ENCODE results near the gene ALOXE3. TPM values are rescaled to one million over a fixed set of nuclear protein-coding genes. Genes with fewer than 3 reads are reported as not detected.
A peak's percentile ranks its signal among the peaks of the same experiment; 100 is the strongest.

ALOXE3 gene
- total and polyA plus RNA-seq, 4 donors, result not detected

DNA sequence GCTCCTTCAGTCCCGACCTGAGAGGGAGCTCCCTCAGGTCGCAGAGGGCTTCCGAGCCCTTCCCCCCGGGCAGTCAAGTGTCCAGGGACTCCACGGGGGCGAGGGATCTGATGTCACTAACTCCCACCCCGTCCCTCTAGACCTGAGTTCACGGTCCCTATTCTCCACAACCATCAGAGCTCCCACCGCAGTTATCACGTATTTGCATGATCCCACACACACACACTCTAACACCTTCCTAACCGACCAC is 37.6 kb upstream of the ALOXE3 start:
- Histone ChIP-seq H3K36me3 (ENCODE audit: control insufficient read depth in 1 of 2, insufficient read depth in 2 of 2, low read length in 1 of 2) (no peaks in the 10 kb centered on the region), H3K9me3 (ENCODE audit: control insufficient read depth, low read length) (no peaks in the 10 kb centered on the region), H3K4me3 (ENCODE audit: low read length in 2 of 2) (peak overlapping the region; percentile 78 to 81), H3K27me3 (ENCODE audit: control insufficient read depth in 1 of 2, insufficient read depth in 2 of 2, low read length in 1 of 2) (no peaks in the 10 kb centered on the region), H3K4me1 (ENCODE audit: control insufficient read depth in 1 of 2, insufficient read depth in 2 of 2, low read length in 2 of 2) (no peaks in the 10 kb centered on the region), H3K27ac (ENCODE audit: low read depth in 1 of 2, low read length in 2 of 2) (peak overlapping the region; percentile 99)
- DNase-seq (no peak), ATAC-seq (ENCODE audit: low FRiP score) (no peak)
- intact Hi-C loops (cut with DNase I), result loop anchor here in 1 of 2 donors (10.0 kb wide), 1 partner anchor 471 kb away; the partner anchor contains the start of genes TP53 and WRAP53
- 1% methylated on average over 11 of the region's 11 CpGs for WGBS, 2 donors

DNA sequence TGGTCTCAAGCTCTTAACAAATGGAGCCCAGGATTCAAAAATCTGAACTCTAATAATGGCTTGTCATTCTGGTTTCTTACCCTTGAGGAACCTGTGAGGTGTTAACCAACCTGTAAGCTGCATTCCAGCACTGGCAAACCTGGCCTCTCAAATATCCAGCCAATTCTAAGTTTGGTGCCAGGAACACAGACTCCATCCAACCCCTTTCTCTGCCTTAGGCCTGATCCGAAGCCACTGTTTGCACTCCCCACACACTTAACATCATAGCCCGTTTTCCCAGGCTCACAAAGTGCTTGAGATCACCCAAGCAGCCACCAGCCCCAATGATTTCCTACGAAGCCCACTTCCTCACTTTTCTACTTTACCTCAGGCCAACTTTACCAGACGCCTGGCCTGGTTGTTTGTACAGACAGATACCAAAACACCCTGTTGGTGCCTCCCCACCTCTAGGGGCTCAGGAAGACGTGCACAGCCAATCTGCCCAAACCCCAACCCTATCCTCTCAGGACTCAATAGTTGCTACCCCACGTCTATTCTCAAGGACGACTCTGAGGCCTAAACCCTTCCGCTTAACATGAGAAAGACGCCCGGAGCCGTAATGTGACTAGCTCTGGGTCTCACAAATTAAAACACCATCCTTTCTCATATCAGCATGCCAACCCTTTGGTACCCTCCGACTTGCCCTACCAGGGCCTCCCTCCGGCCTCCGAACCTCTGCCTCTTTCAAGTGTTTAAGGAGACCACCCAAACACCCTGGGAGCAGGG is 37.1 kb upstream of the ALOXE3 start:
- Histone ChIP-seq H3K36me3 (ENCODE audit: control insufficient read depth in 1 of 2, insufficient read depth in 2 of 2, low read length in 1 of 2) (no peaks in the 10 kb centered on the region), H3K4me1 (ENCODE audit: control insufficient read depth in 1 of 2, insufficient read depth in 2 of 2, low read length in 2 of 2) (no peaks in the 10 kb centered on the region), H3K9me3 (ENCODE audit: control insufficient read depth, low read length) (no peaks in the 10 kb centered on the region), H3K4me3 (ENCODE audit: low read length in 2 of 2) (peak overlapping the region; percentile 78 to 81), H3K27ac (ENCODE audit: low read depth in 1 of 2, low read length in 2 of 2) (peak overlapping the region; percentile 99), H3K27me3 (ENCODE audit: control insufficient read depth in 1 of 2, insufficient read depth in 2 of 2, low read length in 1 of 2) (no peaks in the 10 kb centered on the region)
- 2 to 5% methylated on average over 14 of the region's 14 CpGs for WGBS, 2 donors
- intact Hi-C loops (cut with DNase I), result loop anchor here in 1 of 2 donors (10.0 kb wide), 1 partner anchor 471 kb away; the partner anchor contains the start of genes TP53 and WRAP53
- ATAC-seq (ENCODE audit: low FRiP score) (no peak), DNase-seq (peak; percentile 44 to 83)

DNA sequence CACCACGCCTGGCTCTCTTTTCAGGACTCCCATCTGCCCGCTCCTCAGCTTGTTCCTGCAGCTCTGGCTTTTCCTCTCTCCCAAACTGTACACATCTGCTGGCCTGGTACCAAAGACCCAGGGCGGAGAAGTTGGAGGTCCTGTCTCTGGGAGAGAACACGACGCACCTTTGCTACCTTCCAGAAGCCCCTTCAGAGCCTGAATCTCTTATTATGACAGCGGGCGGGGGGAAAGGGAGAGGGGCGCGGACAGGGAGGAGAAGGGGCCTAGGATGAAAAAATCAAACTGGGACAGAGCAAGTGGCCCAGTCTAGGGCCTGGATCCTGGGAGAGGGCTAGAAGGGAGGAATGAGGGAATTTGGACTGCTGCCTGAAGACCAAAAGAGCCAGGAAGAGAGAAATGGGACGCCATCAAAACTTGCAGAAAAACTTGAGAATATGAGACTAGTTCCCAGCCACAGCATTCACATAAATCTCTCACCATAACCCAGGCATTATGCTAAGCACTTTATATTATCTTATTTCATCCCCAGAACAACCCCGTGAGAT is 36.4 kb upstream of the ALOXE3 start:
- intact Hi-C loops (cut with DNase I), result loop anchor here in 1 of 2 donors (5.0 to 10.0 kb wide), 2 partner anchors 470 to 582 kb away; partner anchors contain the start of genes TP53 and WRAP53
- WGBS, 2 donors, result 9 to 10% methylated on average over 11 of the region's 11 CpGs
- Histone ChIP-seq H3K27me3 (ENCODE audit: control insufficient read depth in 1 of 2, insufficient read depth in 2 of 2, low read length in 1 of 2) (no peaks in the 10 kb centered on the region), H3K4me3 (ENCODE audit: low read length in 2 of 2) (peak overlapping the region; percentile 78 to 81), H3K4me1 (ENCODE audit: control insufficient read depth in 1 of 2, insufficient read depth in 2 of 2, low read length in 2 of 2) (no peaks in the 10 kb centered on the region), H3K36me3 (ENCODE audit: control insufficient read depth in 1 of 2, insufficient read depth in 2 of 2, low read length in 1 of 2) (peaks cover 0 to 6% of the 10 kb centered on the region in 2 donors), H3K9me3 (ENCODE audit: control insufficient read depth, low read length) (no peaks in the 10 kb centered on the region), H3K27ac (ENCODE audit: low read depth in 1 of 2, low read length in 2 of 2) (peak overlapping the region; percentile 99)
- DNase-seq (no peak), ATAC-seq (ENCODE audit: low FRiP score) (no peak)

DNA sequence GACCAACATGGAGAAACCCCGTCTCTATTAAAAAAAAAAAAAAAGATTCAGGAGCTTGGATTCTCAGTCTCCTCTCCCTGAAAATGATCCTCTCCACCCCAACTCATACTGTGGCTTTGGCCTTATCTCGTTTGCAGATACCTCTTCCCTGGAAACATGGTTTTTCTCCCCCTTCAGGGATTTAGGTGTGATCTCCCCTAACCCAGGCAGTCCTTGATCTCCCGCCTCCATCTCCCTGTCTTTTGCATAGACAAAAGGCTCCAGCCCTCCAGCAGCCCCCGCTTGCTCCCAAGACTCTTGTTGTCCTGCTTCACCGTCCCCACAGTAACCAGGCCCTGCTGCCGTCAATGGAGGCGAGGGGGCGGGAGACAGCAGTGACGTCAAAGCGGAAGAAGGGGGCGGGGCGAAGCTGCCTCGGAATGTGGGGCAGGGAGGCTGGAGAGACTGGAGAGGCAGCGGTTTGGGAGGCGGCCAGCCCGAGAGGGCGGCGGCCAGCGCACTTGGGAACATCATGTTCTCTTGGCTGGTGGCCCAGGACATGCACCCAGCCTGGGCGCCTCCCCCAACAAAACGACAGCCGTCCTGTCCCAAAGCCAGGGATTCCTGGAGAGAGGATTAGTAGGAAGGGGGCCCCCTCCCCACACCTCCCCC is 35.8 kb upstream of the ALOXE3 start:
- intact Hi-C loops (cut with DNase I), result loop anchor here in 1 of 2 donors (5.0 to 10.0 kb wide), 2 partner anchors 469 to 582 kb away; partner anchors contain the start of genes TP53 and WRAP53
- peak; percentile 71 for ATAC-seq (ENCODE audit: low FRiP score)

DNA sequence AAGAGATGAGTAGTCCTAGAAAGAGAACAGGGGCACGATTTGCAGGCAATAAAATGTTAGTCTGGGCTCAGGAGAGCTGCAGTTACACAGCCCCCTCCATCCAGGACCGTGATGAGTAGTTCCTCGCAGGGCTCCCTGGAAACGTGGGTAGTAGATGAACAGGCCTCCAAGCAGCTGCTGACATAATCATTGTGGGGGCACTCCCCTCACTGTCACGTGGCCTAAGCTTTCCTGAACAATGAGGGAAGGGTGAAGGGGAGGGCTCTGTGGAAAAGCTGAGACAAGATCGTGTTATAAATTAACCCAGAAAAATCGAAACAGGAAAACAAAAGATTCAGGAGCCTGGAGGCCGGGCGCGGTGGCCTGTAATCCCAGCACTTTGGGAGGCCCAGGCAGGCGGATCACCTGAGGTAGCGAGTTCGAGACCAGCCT is 35.2 kb upstream of the ALOXE3 start:
- peak; percentile 6 for ATAC-seq (ENCODE audit: low FRiP score)
- no peaks in the 10 kb centered on the region for H3K9me3 ChIP-seq (ENCODE audit: control insufficient read depth, low read length)
- DNase-seq, result peak; percentile 90 to 91
- WGBS, 2 donors, result 22 to 24% methylated on average over 13 of the region's 13 CpGs
- intact Hi-C loops (cut with DNase I), result loop anchor here in 1 of 2 donors (5.0 to 10.0 kb wide), 2 partner anchors 469 to 581 kb away; partner anchors contain the start of genes TP53 and WRAP53
- peak overlapping the region; percentile 77 to 96 for H3K27ac ChIP-seq (ENCODE audit: low read depth in 1 of 2, low read length in 2 of 2)
- no peaks in the 10 kb centered on the region for H3K27me3 ChIP-seq (ENCODE audit: control insufficient read depth in 1 of 2, insufficient read depth in 2 of 2, low read length in 1 of 2)
- H3K36me3 ChIP-seq (ENCODE audit: control insufficient read depth in 1 of 2, insufficient read depth in 2 of 2, low read length in 1 of 2), result peaks cover 0 to 11% of the 10 kb centered on the region in 2 donors
- no peak overlapping the region for H3K4me3 ChIP-seq (ENCODE audit: low read length in 2 of 2)
- H3K4me1 ChIP-seq (ENCODE audit: control insufficient read depth in 1 of 2, insufficient read depth in 2 of 2, low read length in 2 of 2), result no peaks in the 10 kb centered on the region

More for the DNA sequence above, 35.8 kb upstream of the ALOXE3 start:
- WGBS, 2 donors, result 2% methylated on average over 21 to 22 of the region's 22 CpGs
- peak overlapping the region; percentile 78 to 81 for H3K4me3 ChIP-seq (ENCODE audit: low read length in 2 of 2)
- no peaks in the 10 kb centered on the region for H3K27me3 ChIP-seq (ENCODE audit: control insufficient read depth in 1 of 2, insufficient read depth in 2 of 2, low read length in 1 of 2)
- peak overlapping the region; percentile 99 for H3K27ac ChIP-seq (ENCODE audit: low read depth in 1 of 2, low read length in 2 of 2)
- no peaks in the 10 kb centered on the region for H3K9me3 ChIP-seq (ENCODE audit: control insufficient read depth, low read length)
- H3K36me3 ChIP-seq (ENCODE audit: control insufficient read depth in 1 of 2, insufficient read depth in 2 of 2, low read length in 1 of 2), result peaks cover 0 to 9% of the 10 kb centered on the region in 2 donors
- DNase-seq, result peak; percentile 100
- no peaks in the 10 kb centered on the region for H3K4me1 ChIP-seq (ENCODE audit: control insufficient read depth in 1 of 2, insufficient read depth in 2 of 2, low read length in 2 of 2)

DNA sequence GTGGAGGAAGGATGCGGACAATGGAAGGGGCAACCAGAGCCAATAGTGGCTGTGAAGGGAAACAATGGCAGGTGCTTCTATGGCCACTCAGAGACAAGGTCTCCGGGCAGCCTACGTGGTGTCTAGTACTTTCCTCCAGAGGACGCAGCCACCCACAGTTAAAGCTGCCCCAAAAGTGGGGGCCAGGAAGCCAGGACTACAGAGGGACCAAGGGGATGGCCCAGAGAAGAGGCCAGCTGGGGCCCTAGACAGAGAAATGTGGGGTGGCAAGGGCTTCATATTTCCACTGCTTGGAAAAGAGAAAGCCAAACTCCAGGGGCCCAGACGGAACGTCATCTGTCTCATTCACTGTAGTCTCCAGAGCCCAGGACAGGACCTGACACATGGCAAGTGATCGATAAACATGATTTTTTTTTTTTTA is 34.7 kb upstream of the ALOXE3 start:
- ATAC-seq (ENCODE audit: low FRiP score) (no peak), DNase-seq (peak; percentile 58 to 61)
- WGBS, 2 donors, result 70 to 72% methylated on average over 7 of the region's 7 CpGs
- H3K4me3 ChIP-seq (ENCODE audit: low read length in 2 of 2), result no peak overlapping the region
- intact Hi-C loops (cut with DNase I), result loop anchor here in 1 of 2 donors (5.0 to 10.0 kb wide), 2 partner anchors 468 to 581 kb away; partner anchors contain the start of genes TP53 and WRAP53
- H3K4me1 ChIP-seq (ENCODE audit: control insufficient read depth in 1 of 2, insufficient read depth in 2 of 2, low read length in 2 of 2), result no peaks in the 10 kb centered on the region
- H3K9me3 ChIP-seq (ENCODE audit: control insufficient read depth, low read length), result no peaks in the 10 kb centered on the region
- peak overlapping the region; percentile 77 to 96 for H3K27ac ChIP-seq (ENCODE audit: low read depth in 1 of 2, low read length in 2 of 2)
- peaks cover 0 to 15% of the 10 kb centered on the region in 2 donors for H3K36me3 ChIP-seq (ENCODE audit: control insufficient read depth in 1 of 2, insufficient read depth in 2 of 2, low read length in 1 of 2)
- H3K27me3 ChIP-seq (ENCODE audit: control insufficient read depth in 1 of 2, insufficient read depth in 2 of 2, low read length in 1 of 2), result no peaks in the 10 kb centered on the region

DNA sequence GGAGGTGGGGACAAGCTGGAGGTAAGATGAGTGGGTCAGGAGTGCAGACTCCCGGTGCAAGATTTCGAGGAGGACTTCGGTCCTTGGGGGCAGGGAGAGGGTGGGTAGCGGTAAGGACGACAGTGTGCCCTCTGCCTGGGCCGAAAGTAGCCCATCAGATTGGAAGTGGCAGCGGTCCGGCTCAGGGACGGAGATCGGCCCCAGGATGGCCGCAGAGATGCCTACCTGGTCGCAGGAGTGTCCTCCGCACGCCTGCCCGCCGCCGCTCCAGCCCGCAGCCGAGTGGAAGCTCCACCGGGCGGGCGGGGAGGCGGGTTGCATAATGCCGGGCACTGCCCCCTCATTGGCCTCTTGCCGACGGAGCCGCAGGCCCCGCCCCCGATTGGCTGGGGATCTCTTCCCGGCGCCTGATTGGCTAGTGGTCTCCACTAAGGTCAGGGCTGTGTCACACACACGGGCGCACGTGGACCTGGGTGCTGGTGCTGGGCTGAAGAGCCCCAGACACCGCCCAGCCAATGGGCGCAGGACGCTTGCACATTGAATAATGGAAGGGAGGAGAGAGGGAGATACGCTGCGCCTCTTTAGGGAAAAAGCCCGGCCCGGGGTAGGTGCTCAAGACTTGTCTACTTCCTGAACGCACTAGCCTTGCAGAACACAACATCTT is 33.9 kb upstream of the ALOXE3 start, which contains the start of gene PER1:
Gene PER1 (minus strand): TSS at position 293 of the 664 bp plus-strand sequence. CDS start 1,698 bp downstream, outside the sequence.
- DNase-seq (peak; percentile 97 to 99), ATAC-seq (ENCODE audit: low FRiP score) (peak; percentile 60)
- H3K27me3 ChIP-seq (ENCODE audit: control insufficient read depth in 1 of 2, insufficient read depth in 2 of 2, low read length in 1 of 2), result no peaks in the 10 kb centered on the region
- peaks cover 0 to 23% of the 10 kb centered on the region in 2 donors for H3K36me3 ChIP-seq (ENCODE audit: control insufficient read depth in 1 of 2, insufficient read depth in 2 of 2, low read length in 1 of 2)
- H3K4me1 ChIP-seq (ENCODE audit: control insufficient read depth in 1 of 2, insufficient read depth in 2 of 2, low read length in 2 of 2), result no peaks in the 10 kb centered on the region
- intact Hi-C loops (cut with DNase I), result loop anchor here in 1 of 2 donors (5.0 to 10.0 kb wide), 2 partner anchors 467 to 580 kb away; partner anchors contain the start of genes TP53 and WRAP53
- H3K4me3 ChIP-seq (ENCODE audit: low read length in 2 of 2), result peak within 1 kb of the TSS; percentile 74 to 93
- 1 to 2% methylated on average over 36 to 42 of the region's 42 CpGs for WGBS, 2 donors
- peak within 1 kb of the TSS; percentile 90 to 100 for H3K27ac ChIP-seq (ENCODE audit: low read depth in 1 of 2, low read length in 2 of 2)
- no peaks in the 10 kb centered on the region for H3K9me3 ChIP-seq (ENCODE audit: control insufficient read depth, low read length)

DNA sequence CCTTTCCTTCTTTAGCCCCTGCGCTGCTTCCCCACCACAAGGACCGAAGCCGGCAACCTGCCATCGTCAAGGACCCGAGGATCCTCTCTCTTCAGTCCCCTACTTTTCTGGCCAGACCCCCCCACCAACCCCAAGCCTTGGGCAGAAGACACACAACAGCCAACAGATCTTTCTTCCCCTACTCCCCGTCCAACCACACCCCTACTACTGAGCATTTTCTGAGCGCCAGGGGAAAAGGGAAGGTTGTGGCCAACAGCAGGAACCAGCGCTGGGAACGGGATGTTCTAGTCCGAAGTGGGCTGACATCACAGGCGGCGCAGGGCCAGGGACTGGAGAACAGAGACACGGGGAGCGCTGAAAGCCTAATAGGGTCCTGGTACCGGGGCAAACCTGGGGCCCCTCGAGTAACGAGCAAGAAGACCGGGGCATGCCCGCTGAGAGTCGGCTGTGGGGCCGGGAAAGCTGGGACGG is 33.4 kb upstream of the ALOXE3 start:
- Histone ChIP-seq H3K27me3 (ENCODE audit: control insufficient read depth in 1 of 2, insufficient read depth in 2 of 2, low read length in 1 of 2) (no peaks in the 10 kb centered on the region), H3K4me1 (ENCODE audit: control insufficient read depth in 1 of 2, insufficient read depth in 2 of 2, low read length in 2 of 2) (no peaks in the 10 kb centered on the region), H3K36me3 (ENCODE audit: control insufficient read depth in 1 of 2, insufficient read depth in 2 of 2, low read length in 1 of 2) (peaks cover 0 to 27% of the 10 kb centered on the region in 2 donors), H3K27ac (ENCODE audit: low read depth in 1 of 2, low read length in 2 of 2) (peak overlapping the region; percentile 90 to 100), H3K9me3 (ENCODE audit: control insufficient read depth, low read length) (no peaks in the 10 kb centered on the region), H3K4me3 (ENCODE audit: low read length in 2 of 2) (peak overlapping the region; percentile 74 to 93)
- peak; percentile 94 to 95 for DNase-seq
- intact Hi-C loops (cut with DNase I), result loop anchor here in 1 of 2 donors (5.0 to 10.0 kb wide), 2 partner anchors 467 to 579 kb away; partner anchors contain the start of genes TP53 and WRAP53
- 0 to 1% methylated on average over 22 of the region's 22 CpGs for WGBS, 2 donors
- peak; percentile 4 for ATAC-seq (ENCODE audit: low FRiP score)
